ENCODE results near the gene SORCS3.

SORCS3 gene

GRCh38 chr10:104617831-104618230, 23.3 kb upstream of the SORCS3 start:
- no peak for TF ChIP-seq TAF1 (IDR thresholded peaks at IDR 0.05; ENCODE audit: low read depth, low read length)
- no peak for TF ChIP-seq PAX5 (IDR thresholded peaks at IDR 0.05; ENCODE audit: insufficient read depth, low read length, severe bottlenecking)
- no peak for TF ChIP-seq POLR2A (IDR thresholded peaks at IDR 0.05; ENCODE audit: low read depth, low read length)
- no peak for TF ChIP-seq POLR2AphosphoS5 (IDR thresholded peaks at IDR 0.05; ENCODE audit: low read depth, low read length)
- TF ChIP-seq POU2F2 (IDR thresholded peaks at IDR 0.05; ENCODE audit: low read depth, low read length), result no peak
- no peak for TF ChIP-seq SPI1 (IDR thresholded peaks at IDR 0.05; ENCODE audit: low read depth, low read length)
- FAIRE-seq, result no peak

GRCh38 chr10:104622175-104622574, 18.9 kb upstream of the SORCS3 start:
- FAIRE-seq (no peak), DNase-seq (ENCODE audit: insufficient read length, low spot score) (no peak)
- TF ChIP-seq POLR2AphosphoS5 (IDR thresholded peaks at IDR 0.05; ENCODE audit: low read depth, low read length) (no peak), PAX5 (IDR thresholded peaks at IDR 0.05; ENCODE audit: insufficient read depth, low read length, severe bottlenecking) (no peak), POU2F2 (IDR thresholded peaks at IDR 0.05; ENCODE audit: low read depth, low read length) (no peak), SPI1 (IDR thresholded peaks at IDR 0.05; ENCODE audit: low read depth, low read length) (no peak), POLR2A (IDR thresholded peaks at IDR 0.05; ENCODE audit: low read depth, low read length) (no peak), TAF1 (IDR thresholded peaks at IDR 0.05; ENCODE audit: low read depth, low read length) (no peak)

More at GRCh38 chr10:104617831-104618230, 23.3 kb upstream of the SORCS3 start:
- DNase-seq (ENCODE audit: insufficient read length, low spot score), result no peak

- TF ChIP-seq PAX5 (IDR thresholded peaks at IDR 0.05; ENCODE audit: insufficient read depth, low read length, severe bottlenecking), result no peak
- no peak for TF ChIP-seq SPI1 (IDR thresholded peaks at IDR 0.05; ENCODE audit: low read depth, low read length)
- no peak for TF ChIP-seq POU2F2 (IDR thresholded peaks at IDR 0.05; ENCODE audit: low read depth, low read length)
- no peak for TF ChIP-seq POLR2AphosphoS5 (IDR thresholded peaks at IDR 0.05; ENCODE audit: low read depth, low read length)
- TF ChIP-seq POLR2A (IDR thresholded peaks at IDR 0.05; ENCODE audit: low read depth, low read length), result no peak
- TF ChIP-seq TAF1 (IDR thresholded peaks at IDR 0.05; ENCODE audit: low read depth, low read length), result no peak
- FAIRE-seq (no peak), DNase-seq (ENCODE audit: insufficient read length, low spot score) (no peak)
These were observed 18.4 kb upstream of the SORCS3 start for GRCh38 chr10:104622598-104623209.

GRCh38 chr10:104630731-104631130, 10.4 kb upstream of the SORCS3 start:
- TF ChIP-seq POU2F2 (IDR thresholded peaks at IDR 0.05; ENCODE audit: low read depth, low read length) (no peak), SPI1 (IDR thresholded peaks at IDR 0.05; ENCODE audit: low read depth, low read length) (no peak), POLR2AphosphoS5 (IDR thresholded peaks at IDR 0.05; ENCODE audit: low read depth, low read length) (no peak), PAX5 (IDR thresholded peaks at IDR 0.05; ENCODE audit: insufficient read depth, low read length, severe bottlenecking) (no peak), POLR2A (IDR thresholded peaks at IDR 0.05; ENCODE audit: low read depth, low read length) (no peak), TAF1 (IDR thresholded peaks at IDR 0.05; ENCODE audit: low read depth, low read length) (no peak)
- no peak for DNase-seq (ENCODE audit: insufficient read length, low spot score)
- FAIRE-seq, result no peak

GRCh38 chr10:104631946-104632345, 9.1 kb upstream of the SORCS3 start:
- DNase-seq (ENCODE audit: insufficient read length, low spot score) (no peak), FAIRE-seq (no peak)
- no peak for TF ChIP-seq POLR2AphosphoS5 (IDR thresholded peaks at IDR 0.05; ENCODE audit: low read depth, low read length)
- TF ChIP-seq POLR2A (IDR thresholded peaks at IDR 0.05; ENCODE audit: low read depth, low read length), result no peak
- no peak for TF ChIP-seq SPI1 (IDR thresholded peaks at IDR 0.05; ENCODE audit: low read depth, low read length)
- TF ChIP-seq TAF1 (IDR thresholded peaks at IDR 0.05; ENCODE audit: low read depth, low read length), result no peak
- TF ChIP-seq POU2F2 (IDR thresholded peaks at IDR 0.05; ENCODE audit: low read depth, low read length), result no peak
- no peak for TF ChIP-seq PAX5 (IDR thresholded peaks at IDR 0.05; ENCODE audit: insufficient read depth, low read length, severe bottlenecking)

GRCh38 chr10:104638861-104639589, 2.1 kb upstream of the SORCS3 start:
- FAIRE-seq (no peak), DNase-seq (ENCODE audit: insufficient read length, low spot score) (no peak)
- no peak for TF ChIP-seq POLR2A (IDR thresholded peaks at IDR 0.05; ENCODE audit: low read depth, low read length)
- no peak for TF ChIP-seq TAF1 (IDR thresholded peaks at IDR 0.05; ENCODE audit: low read depth, low read length)
- no peak for TF ChIP-seq POU2F2 (IDR thresholded peaks at IDR 0.05; ENCODE audit: low read depth, low read length)
- TF ChIP-seq POLR2AphosphoS5 (IDR thresholded peaks at IDR 0.05; ENCODE audit: low read depth, low read length), result no peak
- no peak for TF ChIP-seq PAX5 (IDR thresholded peaks at IDR 0.05; ENCODE audit: insufficient read depth, low read length, severe bottlenecking)
- no peak for TF ChIP-seq SPI1 (IDR thresholded peaks at IDR 0.05; ENCODE audit: low read depth, low read length)

GRCh38 chr10:104639590-104640338, 1.3 kb upstream of the SORCS3 start:
- no peak for FAIRE-seq
- TF ChIP-seq POLR2A (IDR thresholded peaks at IDR 0.05; ENCODE audit: low read depth, low read length) (no peak), PAX5 (IDR thresholded peaks at IDR 0.05; ENCODE audit: insufficient read depth, low read length, severe bottlenecking) (no peak), SPI1 (IDR thresholded peaks at IDR 0.05; ENCODE audit: low read depth, low read length) (no peak)
- DNase-seq (ENCODE audit: insufficient read length, low spot score), result no peak

- no peak for FAIRE-seq
- TF ChIP-seq TAF1 (IDR thresholded peaks at IDR 0.05; ENCODE audit: low read depth, low read length), result no peak
- no peak for TF ChIP-seq POU2F2 (IDR thresholded peaks at IDR 0.05; ENCODE audit: low read depth, low read length)
- TF ChIP-seq SPI1 (IDR thresholded peaks at IDR 0.05; ENCODE audit: low read depth, low read length), result no peak
- TF ChIP-seq POLR2A (IDR thresholded peaks at IDR 0.05; ENCODE audit: low read depth, low read length), result no peak
- TF ChIP-seq POLR2AphosphoS5 (IDR thresholded peaks at IDR 0.05; ENCODE audit: low read depth, low read length), result no peak
- TF ChIP-seq PAX5 (IDR thresholded peaks at IDR 0.05; ENCODE audit: insufficient read depth, low read length, severe bottlenecking), result no peak
These were observed 527 bp upstream of the SORCS3 start for GRCh38 chr10:104640339-104641186.

More at GRCh38 chr10:104640339-104641186, 527 bp upstream of the SORCS3 start:
- no peak for DNase-seq (ENCODE audit: insufficient read length, low spot score)
